ENCODE results near the gene TRIM65.

- TF ChIP-seq EZH2 (IDR thresholded peaks at IDR 0.05) (no peak), POLR2AphosphoS5 (IDR thresholded peaks at IDR 0.05; ENCODE audit: borderline replicate concordance, low read depth, low read length) (no peak), FOXP2 (optimal IDR thresholded peaks at IDR 0.05; ENCODE audit: control extremely low read depth, extremely low read length, insufficient read depth) (no peak)
These were observed 27.2 kb downstream of the TRIM65 start for GRCh38 chr17:75869282-75870141.
